Measurements from ENCODE around the gene POPDC3.
"Not testable (repeated sequence)": the region's sequence is repeated elsewhere in the genome, so short reads cannot be mapped to it uniquely, and the experiment has no call there.

POPDC3 gene

DNA sequence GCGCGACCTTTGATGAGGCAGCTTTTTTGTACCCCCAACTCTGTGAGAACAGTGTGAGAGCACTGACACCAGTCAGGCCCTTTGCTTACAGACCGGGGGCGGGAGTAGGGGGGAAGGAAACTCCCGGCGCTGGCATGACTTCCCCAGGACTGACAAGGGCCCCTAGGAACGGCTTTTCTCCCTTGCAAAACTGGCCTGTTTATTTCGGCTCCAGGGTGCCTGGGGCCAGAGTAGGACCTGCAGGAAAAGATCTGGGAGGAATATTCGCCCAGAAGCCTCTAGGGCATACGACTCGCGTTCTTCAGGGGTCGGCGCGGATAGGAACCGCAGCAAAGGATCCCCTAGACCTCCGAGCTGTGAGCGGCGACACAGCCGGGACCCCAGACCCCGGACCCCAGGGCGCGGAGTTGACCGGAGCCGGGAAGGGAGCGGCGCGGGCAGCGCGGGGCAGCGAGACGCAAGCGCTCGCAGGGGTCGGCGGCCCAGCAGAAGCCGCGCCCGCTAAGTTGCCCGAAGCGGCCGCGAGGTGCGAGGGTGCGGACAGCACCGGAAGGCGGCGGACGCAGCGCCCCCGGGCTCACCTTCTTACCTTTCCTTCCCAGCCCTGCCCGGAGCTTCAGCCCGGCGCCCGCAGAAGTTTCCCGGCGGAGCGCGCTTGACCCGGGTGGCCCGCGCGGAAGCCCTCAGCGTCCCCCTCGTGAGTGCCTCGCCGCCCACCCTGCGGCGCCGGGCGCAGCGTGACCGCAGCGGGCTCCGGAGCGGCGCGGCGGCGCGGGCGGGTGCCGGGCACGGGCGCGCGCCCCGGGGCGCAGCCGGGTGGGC, at the start of gene POPDC3:
Gene POPDC3, minus strand, starts transcription at position 771 of the 822 bp plus-strand sequence. CDS start 18,105 bp downstream, outside the sequence.
- TF ChIP-seq CTCF (IDR thresholded peaks at IDR 0.05; ENCODE audit: low read depth, low read length): peak; percentile 3
- H3K4me3 ChIP-seq (replicated peaks in 1 of 2; ENCODE audit: low read depth in 2 of 2, low read length in 2 of 2): peak within 1 kb of the TSS; percentile 53 to 64
- DNase-seq (ENCODE audit: low read depth in 2 of 2): peak; percentile 41 to 59

DNA sequence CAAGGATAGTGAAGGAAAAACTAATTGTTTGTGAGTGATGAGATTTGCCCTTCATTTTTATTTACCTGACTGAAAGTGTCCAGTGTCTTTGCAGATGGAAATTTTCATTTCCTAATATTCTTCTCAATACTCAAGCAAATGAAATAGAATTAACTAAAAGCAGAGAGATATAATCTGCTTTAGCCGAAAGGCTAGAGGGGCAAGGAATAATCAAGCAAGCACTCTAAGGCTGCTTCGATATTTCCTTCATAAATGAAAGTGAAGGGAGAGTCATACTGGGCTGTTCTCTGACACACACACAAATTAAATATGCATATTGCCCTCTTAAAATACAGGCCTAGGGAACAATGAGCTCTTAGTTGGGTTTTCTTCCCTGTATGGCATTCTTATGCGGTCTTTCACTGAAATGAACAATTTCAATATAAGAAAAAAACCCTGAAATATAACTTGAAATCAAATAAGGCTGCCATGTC, 47.5 kb upstream of the POPDC3 start:
- DNase-seq (ENCODE audit: low read depth in 2 of 2): no peak
- TF ChIP-seq CTCF (IDR thresholded peaks at IDR 0.05; ENCODE audit: low read depth, low read length): no peak
- no peak overlapping the region for H3K4me3 ChIP-seq (replicated peaks in 1 of 2; ENCODE audit: low read depth in 2 of 2, low read length in 2 of 2)

DNA sequence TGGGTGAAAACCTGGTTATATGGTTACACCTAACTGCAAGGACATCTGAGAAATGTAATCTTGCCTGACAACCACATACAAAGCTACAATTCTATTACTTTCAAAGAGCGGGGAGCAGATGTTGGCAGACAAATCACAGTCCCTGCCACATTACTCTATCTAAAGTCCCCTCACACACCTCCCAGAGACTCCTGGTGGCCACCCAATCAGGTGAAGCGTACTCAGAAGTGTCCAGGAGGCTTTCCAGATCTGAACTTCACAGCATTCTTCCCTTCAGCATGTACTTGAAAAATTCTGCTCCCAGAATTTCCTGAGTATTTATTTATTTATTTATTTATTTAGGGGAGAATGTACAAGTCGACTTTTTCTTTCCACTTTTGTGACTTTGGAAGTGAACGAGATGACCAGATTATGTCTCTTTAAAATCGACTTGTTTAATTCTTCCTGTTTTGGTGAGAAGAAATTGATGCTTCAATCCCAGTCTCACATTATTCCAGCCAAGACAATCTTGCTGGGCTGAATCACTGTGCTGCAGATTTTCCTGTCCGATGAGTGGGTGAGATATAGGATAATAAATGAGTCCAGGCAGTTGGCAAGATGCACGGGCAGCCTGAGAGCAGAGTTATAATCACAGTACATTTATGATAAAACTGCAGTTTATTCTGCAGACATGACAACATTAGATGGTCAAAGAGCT, 46.9 kb upstream of the POPDC3 start:
- no peak overlapping the region for H3K4me3 ChIP-seq (replicated peaks in 1 of 2; ENCODE audit: low read depth in 2 of 2, low read length in 2 of 2)
- peak; percentile 19 to 31 for DNase-seq (ENCODE audit: low read depth in 2 of 2)
- no peak for TF ChIP-seq CTCF (IDR thresholded peaks at IDR 0.05; ENCODE audit: low read depth, low read length)

DNA sequence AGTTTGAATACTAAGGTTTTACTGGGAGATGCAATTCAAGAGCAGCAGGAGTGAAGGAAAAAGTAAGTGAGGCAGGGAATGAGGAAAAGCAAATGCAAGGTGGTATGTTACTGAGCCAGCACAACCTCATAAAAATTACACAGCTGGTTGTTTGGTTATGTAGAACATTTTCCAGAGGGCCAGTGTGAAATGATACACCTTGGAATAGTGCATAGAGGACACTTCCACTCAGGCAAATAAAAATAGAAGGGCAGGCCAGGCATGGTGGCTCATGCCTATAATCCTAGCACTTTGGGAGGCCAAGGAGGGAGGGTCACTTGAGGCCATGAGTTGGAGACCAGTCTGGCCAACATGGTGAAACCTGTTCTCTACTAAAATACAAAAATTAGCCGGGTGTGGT, 43.4 kb upstream of the POPDC3 start:
- no peak overlapping the region for H3K4me3 ChIP-seq (replicated peaks in 1 of 2; ENCODE audit: low read depth in 2 of 2, low read length in 2 of 2)
- TF ChIP-seq CTCF (IDR thresholded peaks at IDR 0.05; ENCODE audit: low read depth, low read length): no peak
- no peak for DNase-seq (ENCODE audit: low read depth in 2 of 2)

DNA sequence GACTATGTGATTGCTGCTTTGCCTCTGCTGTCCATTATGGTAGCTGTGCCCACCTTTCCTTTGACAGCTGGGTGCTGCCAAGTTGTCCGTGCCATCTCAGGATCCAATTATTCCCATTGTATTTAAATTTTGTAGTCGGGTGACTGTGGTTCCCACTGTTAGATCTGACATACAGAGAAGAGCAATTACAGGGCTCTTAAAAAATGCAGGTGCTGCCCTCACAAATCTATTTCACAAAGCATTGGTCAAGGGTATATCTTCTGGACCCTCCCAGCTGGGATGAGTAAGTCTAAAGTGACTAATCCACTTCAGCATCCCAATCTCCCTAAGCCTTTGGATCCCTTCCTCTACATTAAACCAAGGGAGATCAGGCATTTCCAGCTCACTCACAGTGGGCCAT, 41.4 kb upstream of the POPDC3 start:
- DNase-seq (ENCODE audit: low read depth in 2 of 2): not testable (repeated sequence)

GRCh38 chr6:105220186-105220585, 40.4 kb upstream of the POPDC3 start:
- TF ChIP-seq CTCF (IDR thresholded peaks at IDR 0.05; ENCODE audit: low read depth, low read length): no peak
- no peak for DNase-seq (ENCODE audit: low read depth in 2 of 2)
- no peak overlapping the region for H3K4me3 ChIP-seq (replicated peaks in 1 of 2; ENCODE audit: low read depth in 2 of 2, low read length in 2 of 2)

More for the DNA sequence above, 41.4 kb upstream of the POPDC3 start:
- H3K4me3 ChIP-seq (replicated peaks in 1 of 2; ENCODE audit: low read depth in 2 of 2, low read length in 2 of 2): not testable (repeated sequence)

DNA sequence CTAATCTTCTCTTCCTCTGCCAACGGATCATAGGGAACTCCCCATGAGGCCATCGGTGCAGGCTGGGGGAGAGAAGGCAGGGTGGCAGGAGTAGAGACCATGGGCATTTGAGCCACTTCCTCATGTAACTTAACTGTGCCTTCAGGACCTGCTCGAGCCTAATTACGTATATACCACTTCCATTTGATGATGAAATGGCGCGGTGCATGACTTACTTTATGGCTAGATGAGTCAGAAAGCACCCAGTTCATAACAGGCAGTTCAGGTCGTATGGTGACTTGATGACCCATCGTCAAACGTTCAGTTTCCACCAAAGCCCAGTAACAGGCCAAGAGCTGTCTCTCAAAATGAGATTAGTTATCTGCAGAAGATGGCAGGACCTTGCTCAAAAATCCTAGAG, 39.4 kb upstream of the POPDC3 start:
- H3K4me3 ChIP-seq (replicated peaks in 1 of 2; ENCODE audit: low read depth in 2 of 2, low read length in 2 of 2); DNase-seq (ENCODE audit: low read depth in 2 of 2): not testable (repeated sequence)
